GM23248 (cell line): Measurements from ENCODE around the gene ZNF615.

ENCODE experiments used
- EZH2 ChIP-seq: fragments of 200-600 bp; sonication (generic); IDR thresholded peaks from 2 replicates; pipeline ENCODE4 v1.6.1; 2018; ENCODE audit warnings: antibody characterized with exemption, mild to moderate bottlenecking; ENCODE audit not compliant: insufficient read depth, poor library complexity, severe bottlenecking
- EZH2phosphoT487 ChIP-seq: fragments of 200-600 bp; sonication (generic); IDR thresholded peaks from 2 replicates; pipeline ENCODE4 v1.6.1; 2018; ENCODE audit warnings: antibody characterized with exemption, moderate library complexity, mild to moderate bottlenecking, low read depth; ENCODE audit not compliant: insufficient read depth

DNA sequence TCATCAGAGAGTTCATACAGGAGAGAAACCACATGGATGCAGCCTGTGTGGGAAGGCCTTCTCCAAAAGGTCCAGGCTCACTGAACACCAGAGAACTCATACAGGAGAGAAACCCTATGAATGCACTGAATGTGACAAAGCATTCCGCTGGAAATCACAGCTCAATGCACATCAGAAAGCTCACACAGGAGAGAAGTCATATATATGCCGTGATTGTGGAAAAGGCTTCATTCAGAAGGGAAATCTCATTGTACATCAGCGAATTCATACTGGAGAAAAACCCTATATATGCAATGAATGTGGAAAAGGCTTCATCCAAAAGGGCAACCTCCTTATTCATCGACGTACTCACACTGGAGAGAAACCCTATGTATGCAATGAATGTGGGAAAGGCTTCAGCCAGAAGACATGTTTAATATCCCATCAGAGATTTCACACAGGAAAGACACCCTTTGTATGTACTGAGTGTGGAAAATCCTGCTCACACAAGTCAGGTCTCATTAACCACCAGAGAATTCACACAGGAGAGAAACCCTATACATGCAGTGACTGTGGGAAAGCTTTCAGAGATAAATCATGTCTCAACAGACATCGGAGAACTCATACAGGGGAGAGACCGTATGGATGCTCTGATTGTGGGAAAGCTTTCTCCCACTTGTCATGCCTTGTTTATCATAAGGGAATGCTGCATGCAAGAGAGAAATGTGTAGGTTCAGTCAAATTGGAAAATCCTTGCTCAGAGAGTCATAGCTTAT, 63.0 kb downstream of the ZNF615 start:
- TF ChIP-seq EZH2 (no peak), EZH2phosphoT487 (no peak)
